ENCODE measurements around the gene AMY1B.
"Not testable (repeated sequence)": the region's sequence is repeated elsewhere in the genome, so short reads cannot be mapped to it uniquely, and the experiment has no call there.

Gene AMY1B

GRCh38 chr1:103696110-103696509 lies at the start of gene AMY1B:
Gene AMY1B (minus strand): TSS chr1:103696210. CDS start chr1:103695639, 571 bp downstream.
- H3K4me3 Mint-ChIP-seq, H3K27ac Mint-ChIP-seq, CTCF ChIA-PET, H3K9me3 Mint-ChIP-seq, H3K4me1 Mint-ChIP-seq, H3K27me3 Mint-ChIP-seq, DNase-seq, H3K36me3 Mint-ChIP-seq: not testable (repeated sequence)

- H3K36me3 Mint-ChIP-seq, H3K27ac Mint-ChIP-seq, H3K9me3 Mint-ChIP-seq, DNase-seq, H3K27me3 Mint-ChIP-seq, H3K4me1 Mint-ChIP-seq, H3K4me3 Mint-ChIP-seq, CTCF ChIA-PET: not testable (repeated sequence)
Observed at GRCh38 chr1:103745040-103745439, 49.0 kb upstream of the AMY1B start.

DNA sequence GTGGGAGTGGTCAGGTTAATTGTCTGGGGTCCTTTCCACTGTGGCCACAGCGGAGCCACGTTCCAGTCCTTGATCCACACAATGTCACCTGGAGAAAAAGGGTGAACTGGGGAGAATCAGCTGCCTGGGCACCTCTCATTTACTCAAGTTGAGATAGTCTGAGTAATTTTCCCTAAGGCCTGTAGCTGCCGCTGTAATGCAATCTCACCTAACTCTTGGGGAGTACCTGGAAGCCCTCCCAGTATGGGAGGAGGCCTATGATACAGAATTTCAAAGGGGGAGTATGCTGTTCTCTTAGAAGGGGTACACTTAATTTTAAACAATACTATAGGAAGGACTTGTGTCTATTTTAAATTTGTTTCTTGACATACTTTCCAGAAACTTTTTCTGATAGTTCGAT lies 48.4 kb upstream of the AMY1B start:
- H3K9me3 Mint-ChIP-seq, H3K27me3 Mint-ChIP-seq, H3K4me1 Mint-ChIP-seq, H3K4me3 Mint-ChIP-seq, H3K36me3 Mint-ChIP-seq, DNase-seq, CTCF ChIA-PET, H3K27ac Mint-ChIP-seq: not testable (repeated sequence)

DNA sequence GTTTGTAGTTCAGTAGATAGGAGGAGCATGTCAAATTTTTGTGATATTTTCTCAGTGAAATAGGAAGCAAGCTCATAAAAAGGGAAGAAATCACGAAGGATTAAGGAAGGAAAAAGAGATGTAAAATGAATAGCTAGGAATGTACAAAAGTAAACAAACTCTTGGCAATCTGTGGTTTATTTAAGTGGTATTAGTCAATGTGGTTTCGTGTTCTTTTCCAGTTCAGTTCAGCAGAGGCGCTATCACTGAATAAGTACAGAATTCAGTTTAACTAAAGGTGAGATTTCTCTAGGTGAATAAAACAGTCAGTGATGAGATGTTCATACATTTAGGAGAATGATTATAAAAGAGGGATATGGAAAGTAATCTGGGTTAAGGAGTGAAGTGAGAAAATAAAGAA lies 42.0 kb upstream of the AMY1B start:
- CTCF ChIA-PET, H3K36me3 Mint-ChIP-seq, H3K4me3 Mint-ChIP-seq, H3K27me3 Mint-ChIP-seq, H3K4me1 Mint-ChIP-seq, H3K27ac Mint-ChIP-seq, H3K9me3 Mint-ChIP-seq, DNase-seq: not testable (repeated sequence)

DNA sequence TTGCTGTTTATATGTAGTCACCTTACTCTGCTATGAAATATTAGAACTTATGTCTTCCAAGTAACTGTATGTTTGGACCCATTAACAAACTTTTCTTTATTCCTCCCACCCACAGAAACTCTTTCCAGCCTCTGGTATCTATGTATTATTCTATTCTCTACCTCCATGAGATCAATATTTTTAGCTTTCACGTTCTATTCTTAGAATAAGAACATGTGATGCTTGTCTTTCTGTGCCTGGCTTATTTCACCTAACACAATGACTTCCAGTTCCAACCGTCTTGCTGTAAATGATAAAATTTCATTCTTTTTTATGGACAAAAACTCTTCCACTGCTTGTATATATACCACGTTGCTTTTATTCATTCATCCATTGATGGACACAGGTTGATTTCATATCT lies 39.3 kb upstream of the AMY1B start:
- H3K4me1 Mint-ChIP-seq, H3K4me3 Mint-ChIP-seq, H3K27me3 Mint-ChIP-seq, H3K27ac Mint-ChIP-seq, H3K36me3 Mint-ChIP-seq, H3K9me3 Mint-ChIP-seq, DNase-seq, CTCF ChIA-PET: not testable (repeated sequence)

- H3K4me1 Mint-ChIP-seq, H3K27ac Mint-ChIP-seq, H3K36me3 Mint-ChIP-seq, H3K27me3 Mint-ChIP-seq, CTCF ChIA-PET, H3K9me3 Mint-ChIP-seq, H3K4me3 Mint-ChIP-seq, DNase-seq: not testable (repeated sequence)
Observed at GRCh38 chr1:103721473-103721872, 25.5 kb upstream of the AMY1B start.

GRCh38 chr1:103717404-103717803 lies 21.4 kb upstream of the AMY1B start:
- DNase-seq, H3K4me3 Mint-ChIP-seq, H3K4me1 Mint-ChIP-seq, H3K36me3 Mint-ChIP-seq, CTCF ChIA-PET, H3K9me3 Mint-ChIP-seq, H3K27ac Mint-ChIP-seq, H3K27me3 Mint-ChIP-seq: not testable (repeated sequence)

GRCh38 chr1:103710381-103710780 lies 14.4 kb upstream of the AMY1B start:
- H3K36me3 Mint-ChIP-seq, H3K9me3 Mint-ChIP-seq, DNase-seq, H3K4me1 Mint-ChIP-seq, H3K4me3 Mint-ChIP-seq, H3K27me3 Mint-ChIP-seq, CTCF ChIA-PET, H3K27ac Mint-ChIP-seq: not testable (repeated sequence)

DNA sequence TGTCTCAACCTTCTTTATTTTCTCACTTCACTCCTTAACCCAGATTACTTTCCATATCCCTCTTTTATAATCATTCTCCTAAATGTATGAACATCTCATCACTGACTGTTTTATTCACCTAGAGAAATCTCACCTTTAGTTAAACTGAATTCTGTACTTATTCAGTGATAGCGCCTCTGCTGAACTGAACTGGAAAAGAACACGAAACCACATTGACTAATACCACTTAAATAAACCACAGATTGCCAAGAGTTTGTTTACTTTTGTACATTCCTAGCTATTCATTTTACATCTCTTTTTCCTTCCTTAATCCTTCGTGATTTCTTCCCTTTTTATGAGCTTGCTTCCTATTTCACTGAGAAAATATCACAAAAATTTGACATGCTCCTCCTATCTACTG lies 11.7 kb upstream of the AMY1B start:
- H3K4me3 Mint-ChIP-seq, H3K36me3 Mint-ChIP-seq, CTCF ChIA-PET, H3K27me3 Mint-ChIP-seq, H3K27ac Mint-ChIP-seq, H3K9me3 Mint-ChIP-seq, H3K4me1 Mint-ChIP-seq, DNase-seq: not testable (repeated sequence)

DNA sequence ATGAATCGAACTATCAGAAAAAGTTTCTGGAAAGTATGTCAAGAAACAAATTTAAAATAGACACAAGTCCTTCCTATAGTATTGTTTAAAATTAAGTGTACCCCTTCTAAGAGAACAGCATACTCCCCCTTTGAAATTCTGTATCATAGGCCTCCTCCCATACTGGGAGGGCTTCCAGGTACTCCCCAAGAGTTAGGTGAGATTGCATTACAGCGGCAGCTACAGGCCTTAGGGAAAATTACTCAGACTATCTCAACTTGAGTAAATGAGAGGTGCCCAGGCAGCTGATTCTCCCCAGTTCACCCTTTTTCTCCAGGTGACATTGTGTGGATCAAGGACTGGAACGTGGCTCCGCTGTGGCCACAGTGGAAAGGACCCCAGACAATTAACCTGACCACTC lies 5.2 kb upstream of the AMY1B start:
- DNase-seq, H3K27me3 Mint-ChIP-seq, H3K4me1 Mint-ChIP-seq, H3K27ac Mint-ChIP-seq, H3K4me3 Mint-ChIP-seq, H3K9me3 Mint-ChIP-seq, CTCF ChIA-PET, H3K36me3 Mint-ChIP-seq: not testable (repeated sequence)

- H3K4me1 Mint-ChIP-seq, CTCF ChIA-PET, H3K27ac Mint-ChIP-seq, H3K9me3 Mint-ChIP-seq, H3K27me3 Mint-ChIP-seq, H3K4me3 Mint-ChIP-seq, H3K36me3 Mint-ChIP-seq, DNase-seq: not testable (repeated sequence)
Observed at GRCh38 chr1:103700669-103701068, 4.7 kb upstream of the AMY1B start.

GRCh38 chr1:103697430-103697829 lies 1.4 kb upstream of the AMY1B start:
- H3K4me3 Mint-ChIP-seq, H3K27me3 Mint-ChIP-seq, H3K36me3 Mint-ChIP-seq, H3K27ac Mint-ChIP-seq, H3K4me1 Mint-ChIP-seq, H3K9me3 Mint-ChIP-seq, CTCF ChIA-PET, DNase-seq: not testable (repeated sequence)

- H3K27me3 Mint-ChIP-seq, H3K36me3 Mint-ChIP-seq, H3K4me3 Mint-ChIP-seq, H3K9me3 Mint-ChIP-seq, DNase-seq, H3K27ac Mint-ChIP-seq, CTCF ChIA-PET, H3K4me1 Mint-ChIP-seq: not testable (repeated sequence)
Observed at GRCh38 chr1:103676335-103676734, 19.7 kb downstream of the AMY1B start.

GRCh38 chr1:103655460-103655859 lies 40.5 kb downstream of the AMY1B start, which contains the start of gene AMY1A:
Gene AMY1A (plus strand): TSS chr1:103655760. CDS start chr1:103656331, 571 bp downstream.
- H3K27ac Mint-ChIP-seq, H3K4me3 Mint-ChIP-seq, H3K4me1 Mint-ChIP-seq, DNase-seq, H3K9me3 Mint-ChIP-seq, CTCF ChIA-PET, H3K27me3 Mint-ChIP-seq, H3K36me3 Mint-ChIP-seq: not testable (repeated sequence)

GRCh38 chr1:103654133-103654532 lies 41.9 kb downstream of the AMY1B start:
- H3K27ac Mint-ChIP-seq, DNase-seq, CTCF ChIA-PET, H3K36me3 Mint-ChIP-seq, H3K4me3 Mint-ChIP-seq, H3K9me3 Mint-ChIP-seq, H3K27me3 Mint-ChIP-seq, H3K4me1 Mint-ChIP-seq: not testable (repeated sequence)

DNA sequence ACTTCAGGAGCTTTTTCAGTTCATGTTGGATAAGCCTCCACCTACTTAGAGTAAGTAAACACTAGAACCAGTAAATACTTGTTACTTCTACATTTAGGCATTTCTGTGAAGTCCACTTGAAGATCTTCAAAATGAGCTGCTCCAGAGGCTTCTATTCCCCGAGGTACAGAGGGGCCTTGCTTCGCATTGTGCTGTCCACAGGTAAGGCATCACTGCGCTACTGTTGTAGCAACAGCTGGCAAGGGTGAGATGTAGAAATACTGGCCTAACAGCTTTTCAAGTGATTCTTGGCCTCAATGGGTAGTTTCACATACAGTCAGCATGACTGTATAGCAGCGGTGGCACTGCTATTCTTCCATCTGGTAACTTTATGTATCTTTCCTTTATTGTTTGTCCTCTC lies 45.1 kb downstream of the AMY1B start:
- H3K9me3 Mint-ChIP-seq, H3K36me3 Mint-ChIP-seq, CTCF ChIA-PET, H3K27ac Mint-ChIP-seq, H3K4me3 Mint-ChIP-seq, DNase-seq, H3K27me3 Mint-ChIP-seq, H3K4me1 Mint-ChIP-seq: not testable (repeated sequence)
